ENCODE results near the gene TMEM132C.

TMEM132C gene

DNA sequence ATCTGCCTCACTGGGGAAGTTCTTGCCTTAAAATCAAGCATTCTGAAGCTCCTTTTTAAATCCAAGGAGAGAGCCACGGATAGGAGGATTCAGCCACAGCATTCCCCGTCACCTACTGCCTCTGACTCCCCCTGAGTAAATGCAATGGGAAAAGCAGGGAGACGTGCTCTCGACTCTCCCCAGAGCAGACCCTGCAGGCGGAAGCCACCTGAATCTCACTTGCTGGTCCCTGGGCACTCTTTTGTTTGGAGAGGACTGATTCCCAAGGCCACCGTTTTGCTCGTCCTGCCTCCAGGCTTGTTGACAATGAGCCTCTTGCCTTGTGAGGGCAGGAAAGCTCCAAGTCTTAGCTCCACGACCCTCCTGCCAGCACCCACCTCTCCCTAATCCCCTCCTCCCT lies 352.3 kb downstream of the TMEM132C start:
- DNase-seq, result no peak

DNA sequence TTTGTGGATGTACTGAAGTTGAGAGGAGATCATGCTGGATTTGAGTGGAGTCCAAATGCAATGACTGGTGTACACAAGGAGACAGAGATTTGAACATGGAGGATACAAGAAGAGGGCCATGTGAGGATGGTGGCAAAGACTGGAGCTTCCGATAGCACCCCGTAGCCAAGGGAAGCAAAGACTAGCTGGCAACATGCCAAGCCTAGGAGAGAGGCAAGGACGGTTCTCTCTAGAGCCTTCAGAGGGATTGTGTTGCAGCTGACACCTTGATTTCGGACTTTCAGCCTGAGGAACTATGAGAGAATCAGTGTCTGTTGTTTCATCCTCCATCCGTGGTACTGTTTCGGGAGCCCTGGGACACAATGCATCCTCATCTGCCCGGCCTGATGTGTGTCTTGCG lies 354.3 kb downstream of the TMEM132C start:
- DNase-seq, result no peak

DNA sequence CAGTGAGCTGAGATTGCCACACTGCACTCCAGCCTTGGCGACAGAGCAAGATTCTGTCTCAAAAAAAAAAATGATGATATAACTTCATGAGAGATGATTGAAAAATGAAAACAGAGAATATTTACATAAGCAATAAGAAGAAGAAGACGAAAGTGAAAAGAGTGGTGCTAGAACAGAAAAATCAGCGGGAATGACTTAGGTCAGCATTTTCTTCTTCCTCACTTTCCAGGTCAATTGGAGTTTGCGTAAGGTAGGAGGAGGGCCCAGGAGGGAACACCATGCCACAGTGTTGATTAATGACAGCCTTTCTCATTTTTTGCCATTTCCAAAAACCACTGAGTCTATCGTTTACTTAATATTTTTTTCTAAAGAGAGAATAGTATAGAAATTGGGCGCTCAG lies 356.8 kb downstream of the TMEM132C start:
- no peak for DNase-seq

DNA sequence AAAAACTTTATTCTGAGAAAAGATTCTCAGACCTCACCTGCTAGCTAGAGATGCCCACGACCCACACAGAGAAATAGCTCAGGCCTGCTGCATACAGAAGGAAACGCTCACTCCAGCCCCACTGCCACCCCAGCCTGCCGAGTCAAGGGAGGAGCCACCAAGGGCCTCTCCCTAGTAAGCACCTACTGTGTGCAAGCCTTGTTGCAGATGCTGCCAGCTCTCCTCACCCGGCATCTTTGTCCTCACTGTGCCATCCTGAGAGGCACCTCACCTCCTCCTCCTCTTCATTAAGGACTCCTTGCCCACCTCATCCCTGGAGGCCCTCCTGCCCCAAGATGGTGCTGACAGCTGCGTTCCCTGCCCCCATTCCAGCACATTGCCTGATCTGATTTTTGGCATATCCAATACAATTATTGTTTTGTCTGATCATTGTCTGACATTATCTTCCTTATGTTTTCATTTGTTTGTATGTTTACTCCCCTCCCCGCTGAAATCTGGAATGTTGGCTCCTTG lies 359.9 kb downstream of the TMEM132C start:
- DNase-seq, result no peak

DNA sequence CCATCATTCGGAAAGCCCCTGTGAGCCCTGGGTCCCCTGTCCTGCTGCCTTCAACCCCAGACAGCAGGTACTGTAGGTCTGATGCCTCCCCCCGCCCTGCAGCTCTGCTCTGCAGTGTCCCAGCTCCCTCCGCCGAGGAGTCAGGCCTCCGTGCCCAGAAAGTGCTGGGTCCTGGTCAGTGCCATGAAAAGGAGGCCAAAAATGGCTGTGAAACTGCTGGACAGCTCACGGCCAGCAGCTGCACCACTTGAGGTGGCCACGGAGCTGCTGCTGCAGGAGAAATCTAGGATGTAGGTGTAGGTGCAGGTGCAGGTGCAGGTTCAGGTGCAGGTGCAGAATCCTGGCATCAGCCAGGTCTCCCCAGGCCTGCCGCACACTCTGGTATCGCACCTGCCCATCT lies 360.7 kb downstream of the TMEM132C start:
- no peak for DNase-seq

DNA sequence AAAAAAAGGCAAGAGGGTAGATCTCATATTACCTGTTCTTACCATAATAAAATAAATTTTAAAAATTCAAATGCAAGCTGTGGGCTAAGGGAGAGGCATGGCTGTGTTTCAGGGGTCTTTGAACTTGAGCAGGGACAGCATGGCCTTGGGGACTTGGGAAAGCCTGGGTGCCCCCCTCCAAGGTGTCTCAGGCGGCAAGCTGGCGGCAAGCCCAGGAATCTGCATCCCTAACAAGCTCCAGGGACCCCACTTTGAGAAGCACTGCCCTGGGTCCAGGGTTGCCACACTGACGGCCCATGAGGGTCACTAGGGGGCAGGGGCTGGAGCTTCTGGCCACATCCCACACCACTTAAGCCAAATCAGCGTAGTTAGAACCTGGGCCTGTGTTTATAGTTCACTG lies 363.0 kb downstream of the TMEM132C start:
- DNase-seq, result no peak

DNA sequence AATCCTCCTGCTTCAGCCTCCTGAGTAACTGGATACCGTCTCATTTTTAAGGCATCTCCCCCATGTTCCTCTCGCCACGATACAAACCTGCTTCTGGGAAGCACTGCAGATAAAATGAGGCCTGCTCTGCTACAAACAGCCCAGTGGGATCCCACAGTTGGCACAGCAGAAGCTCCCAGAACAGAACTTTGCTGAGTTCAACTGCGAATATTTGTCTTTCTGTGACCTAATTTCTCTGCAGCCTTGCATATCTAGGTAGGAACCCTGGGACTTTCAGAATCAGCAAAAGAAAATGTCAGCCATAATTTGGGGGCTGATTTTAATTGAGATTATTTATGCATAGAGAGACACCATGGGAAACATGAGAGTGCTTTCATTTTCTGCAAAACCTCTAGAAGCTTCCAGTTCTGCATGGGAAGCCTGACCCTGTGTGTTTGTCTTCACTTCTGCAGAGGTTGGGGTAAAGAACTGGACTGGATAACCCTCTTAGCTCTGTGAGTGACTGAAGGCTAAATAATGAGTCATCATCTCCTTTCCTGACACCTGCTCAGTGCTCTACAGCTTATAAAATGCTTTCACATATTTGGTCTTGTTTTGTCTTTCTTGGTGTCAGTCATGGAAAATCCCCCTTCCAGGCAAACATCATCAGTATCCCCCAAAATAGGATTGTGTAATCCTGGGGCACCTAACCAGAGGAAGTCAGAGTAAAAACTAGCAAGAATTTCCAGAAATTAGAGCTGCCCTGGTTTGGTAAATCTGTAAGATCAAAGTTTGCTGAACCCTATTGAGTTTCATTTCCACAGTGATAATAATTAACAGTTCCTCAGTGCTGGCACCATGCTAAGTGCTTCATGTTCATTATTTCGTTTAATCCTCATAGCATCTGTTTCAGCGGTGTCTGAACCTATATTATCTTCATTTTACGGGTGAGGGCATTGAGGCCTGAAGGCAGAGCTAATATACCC lies 371.0 kb downstream of the TMEM132C start:
- no peak for DNase-seq

DNA sequence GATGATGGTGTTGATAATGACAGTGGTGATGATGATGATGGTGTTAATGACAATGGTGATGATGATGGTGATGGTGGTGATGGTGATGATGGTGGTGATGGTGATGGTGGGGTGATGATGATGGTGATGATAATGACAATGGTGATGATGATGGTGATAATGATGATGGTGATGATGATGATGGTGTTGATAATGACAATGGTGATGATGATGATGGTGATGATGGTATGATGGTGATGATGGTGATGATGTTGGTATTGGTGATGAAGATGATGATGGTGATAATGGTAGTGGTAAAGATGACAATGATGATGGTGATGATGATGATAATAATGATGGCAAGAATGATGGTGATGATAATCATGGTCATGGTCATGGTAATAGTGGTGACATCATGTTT lies 372.1 kb downstream of the TMEM132C start:
- no peak for DNase-seq

DNA sequence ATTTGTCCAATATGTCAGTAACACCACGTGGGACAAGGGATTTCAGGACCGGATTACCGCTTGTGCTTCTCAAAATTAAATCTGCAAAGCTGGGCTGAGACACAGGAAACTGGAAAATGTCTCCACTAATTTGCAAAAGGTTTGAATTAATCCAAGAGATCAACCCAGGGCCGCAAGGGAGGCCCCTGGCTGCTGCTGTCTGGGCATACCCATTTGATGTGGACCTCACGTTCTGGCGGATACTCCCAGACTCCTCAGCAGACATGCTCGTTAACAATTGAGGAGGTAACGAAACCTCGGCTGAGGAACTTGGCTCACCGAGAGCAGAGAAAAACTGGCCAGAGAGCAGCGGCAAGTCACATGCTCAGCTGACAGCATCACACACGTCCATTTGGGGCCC lies 376.2 kb downstream of the TMEM132C start:
- DNase-seq, result no peak

DNA sequence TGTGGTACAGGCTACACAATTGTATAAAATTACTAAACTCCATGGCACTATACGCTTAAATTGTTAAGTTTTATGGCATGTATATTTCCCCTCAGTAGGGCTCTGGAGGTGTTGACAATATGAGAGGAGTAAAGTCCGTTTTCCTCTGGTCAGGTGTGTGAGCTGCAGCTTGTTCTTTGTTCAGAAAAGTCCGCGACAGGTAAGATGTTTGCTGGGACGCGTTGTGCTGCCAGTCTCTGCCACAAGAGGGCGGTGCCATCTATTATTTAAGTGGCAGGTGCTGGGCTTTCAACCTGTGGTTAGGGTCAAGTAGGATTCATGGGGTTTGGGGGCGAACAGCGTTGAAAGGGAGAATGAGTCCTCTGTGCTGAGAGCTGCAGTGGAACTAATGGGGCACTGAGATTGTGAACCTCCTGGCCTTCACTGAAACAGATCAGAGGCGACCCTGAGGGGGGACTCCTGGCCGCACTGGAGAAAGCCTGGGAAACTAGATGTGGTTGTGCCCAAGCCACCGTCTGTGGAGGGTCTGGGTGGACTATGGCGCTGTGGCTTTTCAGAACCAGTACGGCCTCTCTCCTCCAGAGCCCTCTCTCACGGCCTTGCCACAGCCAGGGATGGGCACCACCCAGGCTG lies 377.8 kb downstream of the TMEM132C start:
- DNase-seq, result peak; percentile 36

DNA sequence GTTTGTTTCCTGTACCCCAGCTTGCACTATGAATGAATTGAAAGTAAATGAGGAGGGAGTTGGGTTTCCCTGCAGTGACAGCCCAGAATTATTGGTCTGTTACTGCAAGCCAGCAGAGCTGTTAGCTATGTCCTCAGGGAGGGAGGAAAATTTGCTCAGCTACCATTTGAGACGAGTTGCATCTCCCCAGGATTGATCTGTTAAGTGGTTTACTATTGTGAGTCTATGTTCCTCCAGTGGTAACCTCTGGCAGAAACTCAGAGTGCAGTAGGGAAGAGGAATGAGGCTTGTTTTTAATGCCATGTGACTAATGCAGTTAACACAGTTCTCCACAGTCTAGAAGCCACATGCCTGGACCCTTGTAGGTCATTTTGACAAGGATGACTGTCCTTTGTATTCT lies 382.9 kb downstream of the TMEM132C start:
- no peak for DNase-seq

DNA sequence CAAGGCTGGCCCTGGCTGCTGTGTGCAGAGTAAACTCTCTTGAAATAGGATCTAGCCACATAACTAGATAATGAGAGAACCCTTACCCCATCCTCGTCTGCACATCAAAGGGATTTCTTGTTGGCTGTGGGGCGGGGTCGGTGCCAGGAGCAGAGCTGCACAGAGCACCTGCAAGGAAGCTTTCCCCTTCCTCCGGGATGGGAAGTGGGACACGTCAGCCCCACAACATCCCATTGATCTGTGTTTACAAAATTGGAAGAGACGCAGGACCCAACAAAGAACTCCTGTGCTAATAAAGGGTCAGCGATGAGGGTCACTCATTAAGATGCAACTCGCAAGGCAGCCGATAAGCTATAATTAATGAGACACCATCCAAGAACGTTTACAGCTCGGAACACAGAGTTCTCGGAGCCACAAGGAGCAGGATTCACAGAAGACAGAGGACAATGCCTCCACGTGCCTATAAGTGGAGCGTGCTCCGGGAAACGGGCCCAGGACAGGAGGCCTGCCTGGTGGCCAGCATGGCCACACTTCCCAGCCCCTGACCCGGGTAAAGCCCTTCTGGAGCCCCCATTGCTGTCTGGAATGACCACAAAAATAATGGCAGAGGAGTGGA lies 385.3 kb downstream of the TMEM132C start:
- DNase-seq, result no peak

DNA sequence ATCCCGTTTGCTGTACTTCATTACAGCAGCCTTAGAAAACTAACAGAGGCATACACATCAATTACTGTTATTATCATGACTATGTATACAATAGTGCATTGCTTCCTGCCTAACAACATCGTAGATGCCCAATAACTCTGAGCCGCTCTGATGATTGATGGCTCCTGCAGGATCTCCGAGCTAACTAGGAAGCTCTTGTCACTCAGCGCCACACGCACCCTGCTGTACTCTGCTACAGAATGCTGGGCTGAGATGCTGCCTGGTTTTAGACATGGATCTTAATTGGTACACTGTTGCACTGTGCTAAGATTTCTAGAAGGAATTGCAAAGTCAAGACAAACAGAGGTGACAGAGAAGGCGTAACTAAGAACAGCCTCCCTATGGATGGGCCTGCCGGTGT lies 387.5 kb downstream of the TMEM132C start:
- DNase-seq, result no peak

DNA sequence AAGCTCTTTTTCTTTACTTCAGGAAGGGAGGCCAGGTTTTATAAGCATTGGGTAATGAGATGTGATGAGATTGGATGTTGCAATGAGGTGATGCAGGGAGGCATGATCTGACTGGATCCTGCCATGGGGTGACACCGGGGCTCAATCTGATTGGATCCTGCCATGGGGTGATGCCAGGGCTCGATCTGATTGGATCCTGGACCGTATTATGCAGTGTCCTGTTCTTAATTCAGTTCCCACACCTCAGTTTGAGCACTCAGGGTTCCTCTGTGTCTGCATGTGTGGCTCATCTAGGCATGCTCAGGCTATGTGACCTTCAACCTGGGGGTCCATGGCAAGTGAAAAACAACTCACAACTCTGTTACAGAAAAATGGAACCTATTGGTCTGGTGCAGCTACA lies 390.4 kb downstream of the TMEM132C start:
- DNase-seq, result no peak

DNA sequence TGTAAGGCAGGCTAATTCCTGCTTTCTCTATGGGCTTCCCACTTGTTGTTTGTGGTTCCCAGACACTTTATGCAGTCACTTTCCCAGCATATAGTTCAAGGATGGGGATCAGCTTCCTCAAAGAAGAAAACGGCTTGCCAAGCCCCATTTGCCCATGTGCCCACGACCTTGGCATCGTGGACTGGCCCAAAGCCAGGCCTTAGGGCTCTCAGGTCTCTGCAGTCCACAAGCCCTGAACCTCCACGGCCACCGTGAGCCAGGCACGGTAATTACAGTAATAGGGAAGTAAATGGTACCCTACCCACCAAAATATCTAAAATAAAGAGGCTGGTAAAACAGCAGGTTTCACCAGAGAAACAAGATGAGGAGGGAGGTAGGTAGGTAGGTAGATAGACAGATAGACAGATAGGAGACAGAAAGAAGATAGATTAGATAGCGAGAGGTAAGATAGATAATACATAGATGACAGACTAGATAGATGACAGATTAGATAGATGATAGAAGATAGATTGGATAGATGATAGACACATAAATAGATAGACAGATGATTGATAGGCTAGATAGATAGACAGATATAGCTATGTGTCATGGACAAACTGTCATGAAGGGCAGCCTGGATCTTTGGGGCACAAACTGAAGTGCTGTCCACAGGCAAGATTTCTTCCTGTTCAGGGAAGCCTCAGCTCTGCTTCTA lies 393.7 kb downstream of the TMEM132C start:
- no peak for DNase-seq

DNA sequence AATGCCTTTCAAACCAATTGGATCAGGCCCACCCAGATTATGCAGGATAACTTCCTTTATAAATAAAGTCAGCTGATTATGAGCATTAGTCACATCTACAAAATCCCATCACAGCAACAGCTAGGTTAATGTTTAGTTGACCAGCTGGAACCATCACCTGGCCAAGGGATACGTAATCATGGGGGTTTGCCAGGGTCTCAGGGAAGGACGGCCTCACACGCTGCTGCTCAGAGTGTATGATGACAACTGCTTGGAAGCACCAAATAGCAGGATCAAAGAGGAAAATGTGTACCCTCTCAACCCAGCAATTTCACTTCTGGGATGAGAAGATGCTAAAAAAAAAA lies 394.2 kb downstream of the TMEM132C start:
- DNase-seq, result no peak

DNA sequence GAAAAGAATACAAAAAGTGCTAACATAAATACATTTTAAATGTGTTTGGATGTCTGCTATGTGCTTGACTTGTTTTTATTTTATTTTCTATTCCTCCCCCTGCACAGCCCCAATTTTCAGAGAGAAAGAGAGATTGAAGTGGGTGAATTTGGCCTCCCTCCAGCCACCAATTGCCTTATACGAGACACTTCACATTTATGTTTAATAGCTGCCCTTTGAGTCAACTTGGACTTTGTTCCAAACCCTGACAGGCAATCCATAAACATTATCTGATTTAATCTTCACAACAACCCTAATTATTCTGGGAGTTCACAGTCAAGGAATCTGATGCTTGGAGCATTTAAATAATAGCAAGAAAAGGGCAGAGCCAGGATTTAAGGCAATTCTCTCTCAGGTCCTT lies 395.1 kb downstream of the TMEM132C start:
- no peak for DNase-seq

DNA sequence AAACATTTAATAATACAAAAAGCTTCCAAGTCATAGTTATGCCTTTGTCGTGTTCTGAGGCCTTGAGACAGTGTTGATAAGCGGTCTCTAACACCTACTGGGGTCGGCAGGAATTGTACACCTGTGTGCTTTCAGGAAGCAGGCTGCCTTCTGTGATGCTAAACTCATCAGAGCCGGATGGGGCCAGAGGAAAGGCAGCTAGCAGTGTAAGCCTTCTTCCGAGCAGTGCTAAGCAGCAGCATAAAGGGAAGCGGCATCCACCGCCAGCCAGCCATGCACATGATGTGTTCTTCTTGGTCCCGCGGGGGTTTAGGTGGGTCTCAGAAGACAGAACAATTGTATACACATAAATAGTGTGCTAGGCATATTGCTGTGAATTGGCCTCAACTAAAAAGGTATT lies 397.5 kb downstream of the TMEM132C start:
- DNase-seq, result no peak

DNA sequence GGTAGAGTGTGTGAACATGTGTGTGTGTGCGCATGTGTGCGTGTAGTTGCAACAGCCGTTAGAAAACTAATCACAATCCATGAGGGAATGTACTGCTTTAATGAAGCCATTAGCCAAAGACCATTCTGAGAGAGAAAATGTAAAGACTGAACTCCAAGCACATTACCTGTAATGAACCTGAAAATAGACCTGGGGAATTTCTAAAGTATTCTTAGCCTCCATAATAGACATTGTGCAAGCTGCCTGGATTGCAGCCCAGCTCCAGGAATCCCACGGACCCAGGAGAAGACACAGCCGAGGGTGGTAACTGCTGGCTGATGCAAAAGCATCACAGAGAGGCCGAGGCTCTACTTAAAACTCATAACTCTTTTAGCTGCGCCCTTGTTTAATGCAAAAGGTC lies 400.2 kb downstream of the TMEM132C start:
- DNase-seq, result no peak

DNA sequence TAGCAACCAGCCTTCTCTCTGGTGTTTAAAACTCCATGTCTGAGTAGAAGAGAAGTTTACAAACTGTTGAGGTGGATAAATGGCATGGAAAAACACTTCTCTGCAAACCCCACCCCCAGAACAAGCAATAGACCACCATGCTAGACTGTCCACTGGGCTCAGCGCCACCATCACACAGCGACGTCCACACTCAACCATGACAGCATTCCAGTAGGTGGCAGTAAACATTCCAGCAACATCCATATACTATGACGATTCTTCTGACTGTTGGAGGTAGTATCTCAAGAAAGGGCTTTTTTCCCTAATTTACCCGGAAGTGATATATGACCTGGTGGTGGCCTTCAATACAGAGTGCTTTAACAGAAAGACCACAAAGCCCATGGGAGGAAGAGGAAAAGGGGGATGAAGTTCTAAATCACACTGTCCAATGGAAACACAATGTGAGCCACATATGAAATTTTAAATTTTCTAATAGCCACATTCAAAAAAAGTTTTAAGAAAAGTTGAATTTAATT lies 404.6 kb downstream of the TMEM132C start:
- no peak for DNase-seq

DNA sequence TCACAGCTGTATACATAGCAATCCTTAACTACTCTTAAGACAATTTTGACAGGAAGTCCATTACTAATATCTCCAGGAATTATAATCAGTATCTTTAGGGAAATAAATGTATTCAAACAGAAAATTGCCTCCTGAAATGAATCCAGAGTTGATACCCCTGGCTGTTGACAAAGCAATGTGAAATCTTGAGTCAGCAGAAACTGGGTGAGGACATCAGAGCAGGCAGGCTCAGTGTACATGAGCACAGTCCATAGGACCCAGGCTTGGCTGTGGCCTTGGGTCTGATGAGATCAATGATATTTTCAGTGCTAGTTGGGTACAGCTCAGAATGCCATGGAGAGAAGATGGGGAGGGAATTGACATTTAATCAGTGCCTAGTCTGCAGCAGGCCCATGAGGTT lies 405.5 kb downstream of the TMEM132C start:
- no peak for DNase-seq

DNA sequence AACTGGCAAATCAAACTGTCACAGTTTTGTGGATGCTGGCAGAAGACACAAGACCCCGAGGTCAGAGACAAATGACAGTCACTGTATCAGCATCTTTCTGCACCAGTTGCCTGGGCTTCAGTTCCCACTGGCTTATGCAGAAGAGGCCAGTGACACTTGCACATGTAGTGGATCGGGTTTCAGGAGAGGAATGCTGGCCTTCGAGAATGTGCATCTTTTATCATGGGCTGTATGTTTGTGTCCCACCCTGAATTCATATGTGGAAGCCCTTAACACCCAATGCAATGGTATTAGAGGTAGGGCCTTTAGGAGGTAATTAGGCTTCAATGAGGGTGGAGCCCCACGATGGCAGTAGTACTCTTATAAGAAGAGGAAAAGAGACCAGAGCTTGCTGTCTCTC lies 405.9 kb downstream of the TMEM132C start:
- DNase-seq, result no peak

DNA sequence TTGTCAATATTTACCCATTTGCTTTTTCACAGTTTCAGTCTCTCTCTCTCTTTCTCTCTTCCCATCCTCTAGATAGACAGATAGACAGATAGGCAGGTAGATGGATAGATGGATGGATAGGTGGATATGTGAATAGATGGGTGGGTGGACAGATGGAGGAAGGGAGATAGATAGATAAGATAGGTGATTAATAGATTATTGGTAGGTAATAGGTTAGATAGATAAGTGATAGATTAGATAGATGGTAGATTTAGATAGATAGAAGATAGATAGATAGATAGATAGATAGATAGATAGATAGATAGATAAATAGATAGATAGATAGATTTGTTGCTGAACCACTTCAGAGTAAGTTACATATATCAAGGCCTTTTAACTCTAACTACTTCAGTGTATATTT lies 408.6 kb downstream of the TMEM132C start:
- DNase-seq, result no peak
